MM.1S (cell line): Measurements from ENCODE around the gene VPS26A.

Source experiments
- EZH2 ChIP-seq: fragments of 300-600 bp; sonication (generic); optimal IDR thresholded peaks from 2 replicates; pipeline ENCODE3; 2017; ENCODE audit warnings: low read depth, mild to moderate bottlenecking, antibody characterized with exemption, low read length, mixed read lengths
- TF ChIP-seq, protein P1 (sequence below): fragments of 300-600 bp; sonication (generic); IDR thresholded peaks from 2 replicates; pipeline ENCODE4 v1.5.1; 2016; ENCODE audit warnings: antibody characterized with exemption, low read length, mixed read lengths

DNA sequence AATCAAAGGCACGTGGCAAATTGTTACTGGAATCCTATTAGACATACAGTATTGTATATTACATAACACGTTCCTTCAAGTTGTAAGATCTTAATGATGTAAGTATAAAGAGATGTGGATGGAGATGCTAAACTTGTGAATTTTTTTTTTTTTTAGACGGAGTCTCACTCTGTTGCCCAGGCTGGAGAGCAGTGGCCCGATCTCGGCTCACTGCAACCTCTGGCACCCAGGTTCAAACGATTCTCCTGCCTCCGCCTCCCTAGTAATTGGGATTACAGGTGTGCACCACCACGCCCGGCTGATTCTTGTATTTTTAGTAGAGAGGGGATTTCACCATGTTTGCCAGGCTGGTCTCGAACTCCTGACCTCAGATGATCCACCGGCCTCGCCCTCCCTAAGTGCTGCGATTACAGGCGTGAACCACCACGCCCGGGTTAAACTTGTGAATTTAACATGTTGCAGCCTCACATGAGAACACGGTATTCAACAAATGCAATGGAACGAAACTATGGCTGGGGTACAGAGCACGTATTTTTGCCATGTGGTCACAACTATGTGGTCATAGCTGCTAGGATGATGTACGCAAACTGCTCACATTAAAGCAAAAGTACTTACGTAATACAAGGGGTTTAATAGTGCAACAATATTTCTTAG lies 55.2 kb downstream of the VPS26A start:
- TF ChIP-seq, protein P1, sequence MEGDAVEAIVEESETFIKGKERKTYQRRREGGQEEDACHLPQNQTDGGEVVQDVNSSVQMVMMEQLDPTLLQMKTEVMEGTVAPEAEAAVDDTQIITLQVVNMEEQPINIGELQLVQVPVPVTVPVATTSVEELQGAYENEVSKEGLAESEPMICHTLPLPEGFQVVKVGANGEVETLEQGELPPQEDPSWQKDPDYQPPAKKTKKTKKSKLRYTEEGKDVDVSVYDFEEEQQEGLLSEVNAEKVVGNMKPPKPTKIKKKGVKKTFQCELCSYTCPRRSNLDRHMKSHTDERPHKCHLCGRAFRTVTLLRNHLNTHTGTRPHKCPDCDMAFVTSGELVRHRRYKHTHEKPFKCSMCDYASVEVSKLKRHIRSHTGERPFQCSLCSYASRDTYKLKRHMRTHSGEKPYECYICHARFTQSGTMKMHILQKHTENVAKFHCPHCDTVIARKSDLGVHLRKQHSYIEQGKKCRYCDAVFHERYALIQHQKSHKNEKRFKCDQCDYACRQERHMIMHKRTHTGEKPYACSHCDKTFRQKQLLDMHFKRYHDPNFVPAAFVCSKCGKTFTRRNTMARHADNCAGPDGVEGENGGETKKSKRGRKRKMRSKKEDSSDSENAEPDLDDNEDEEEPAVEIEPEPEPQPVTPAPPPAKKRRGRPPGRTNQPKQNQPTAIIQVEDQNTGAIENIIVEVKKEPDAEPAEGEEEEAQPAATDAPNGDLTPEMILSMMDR, result no peak
- TF ChIP-seq EZH2, result no peak
